Glutamatergic neuron (in vitro differentiated cells): ENCODE data around the gene KCNH2. TPM values are rescaled to one million over a fixed set of nuclear protein-coding genes. Genes with fewer than 3 reads are reported as not detected.
A peak's percentile ranks its signal among the peaks of the same experiment; 100 is the strongest.

Source experiments
- DNase-seq: peaks from one replicate; pipeline ENCODE4 v3.0.0; 2022
- H3K27ac Mint-ChIP-seq: one replicate; pipeline ENCODE4 v1.8.0; 2020; ENCODE audit warnings: mild to moderate bottlenecking, mixed read lengths, inconsistent platforms; ENCODE audit not compliant: unreplicated experiment
- H3K27me3 Mint-ChIP-seq: one replicate; pipeline ENCODE4 v1.8.0; 2020; ENCODE audit warnings: mild to moderate bottlenecking, moderate library complexity, mixed read lengths, inconsistent platforms; ENCODE audit not compliant: unreplicated experiment
- H3K36me3 Mint-ChIP-seq: one replicate; pipeline ENCODE4 v1.8.0; 2020; ENCODE audit warnings: mild to moderate bottlenecking, mixed read lengths, inconsistent platforms; ENCODE audit not compliant: unreplicated experiment
- H3K4me1 Mint-ChIP-seq: one replicate; pipeline ENCODE4 v1.8.0; 2020; ENCODE audit warnings: mild to moderate bottlenecking, low read depth, mixed read lengths, inconsistent platforms; ENCODE audit not compliant: unreplicated experiment
- H3K4me3 Mint-ChIP-seq: one replicate; pipeline ENCODE4 v1.8.0; 2020; ENCODE audit warnings: mild to moderate bottlenecking, mixed read lengths, inconsistent platforms; ENCODE audit not compliant: unreplicated experiment
- H3K9me3 Mint-ChIP-seq: one replicate; pipeline ENCODE4 v1.8.0; 2020; ENCODE audit warnings: mild to moderate bottlenecking, moderate library complexity, mixed read lengths, inconsistent platforms; ENCODE audit not compliant: unreplicated experiment
- total RNA-seq: library from RNA; stranded (reverse); fragmentation: NEBNext Ultra II Directional; extraction: Animal tissue kit (Norgen Biotek cat#: 25700); gene quantifications from one replicate; pipeline ENCODE4 v1.2.1, GENCODE V29; 2021; ENCODE audit not compliant: unreplicated experiment
- TF ChIP-seq, protein P1 (sequence below): fragments of 200-600 bp; sonication (generic); IDR thresholded peaks from one replicate; pipeline ENCODE4 v1.5.0; 2021; ENCODE audit not compliant: partially characterized antibody, unreplicated experiment

Gene KCNH2
- total RNA-seq, 1 donor from 2014 or later: 73.7 TPM

DNA sequence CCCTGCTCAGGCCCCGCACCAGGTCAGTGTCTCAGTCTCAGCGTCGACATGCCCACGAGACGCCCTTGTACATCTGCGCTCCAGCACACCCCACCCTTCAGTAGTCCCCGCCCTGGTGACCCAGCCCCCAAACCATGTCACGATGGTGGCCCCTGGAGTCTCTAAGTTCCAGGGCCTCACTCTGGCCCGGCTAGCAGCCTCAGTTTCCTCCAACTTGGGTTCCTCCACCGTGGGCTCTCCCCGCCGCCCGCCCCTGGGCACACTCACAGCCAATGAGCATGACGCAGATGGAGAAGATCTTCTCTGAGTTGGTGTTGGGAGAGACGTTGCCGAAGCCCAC, 27.0 kb downstream of the KCNH2 start:
- H3K27ac Mint-ChIP-seq: no peak overlapping the region
- peaks cover 3% of the 10 kb centered on the region for H3K27me3 Mint-ChIP-seq
- peak; percentile 6 for DNase-seq
- H3K9me3 Mint-ChIP-seq: peaks cover 7% of the 10 kb centered on the region
- no peak overlapping the region for H3K4me3 Mint-ChIP-seq
- H3K4me1 Mint-ChIP-seq: peaks cover 8% of the 10 kb centered on the region
- no peaks in the 10 kb centered on the region for H3K36me3 Mint-ChIP-seq
- TF ChIP-seq, protein P1, sequence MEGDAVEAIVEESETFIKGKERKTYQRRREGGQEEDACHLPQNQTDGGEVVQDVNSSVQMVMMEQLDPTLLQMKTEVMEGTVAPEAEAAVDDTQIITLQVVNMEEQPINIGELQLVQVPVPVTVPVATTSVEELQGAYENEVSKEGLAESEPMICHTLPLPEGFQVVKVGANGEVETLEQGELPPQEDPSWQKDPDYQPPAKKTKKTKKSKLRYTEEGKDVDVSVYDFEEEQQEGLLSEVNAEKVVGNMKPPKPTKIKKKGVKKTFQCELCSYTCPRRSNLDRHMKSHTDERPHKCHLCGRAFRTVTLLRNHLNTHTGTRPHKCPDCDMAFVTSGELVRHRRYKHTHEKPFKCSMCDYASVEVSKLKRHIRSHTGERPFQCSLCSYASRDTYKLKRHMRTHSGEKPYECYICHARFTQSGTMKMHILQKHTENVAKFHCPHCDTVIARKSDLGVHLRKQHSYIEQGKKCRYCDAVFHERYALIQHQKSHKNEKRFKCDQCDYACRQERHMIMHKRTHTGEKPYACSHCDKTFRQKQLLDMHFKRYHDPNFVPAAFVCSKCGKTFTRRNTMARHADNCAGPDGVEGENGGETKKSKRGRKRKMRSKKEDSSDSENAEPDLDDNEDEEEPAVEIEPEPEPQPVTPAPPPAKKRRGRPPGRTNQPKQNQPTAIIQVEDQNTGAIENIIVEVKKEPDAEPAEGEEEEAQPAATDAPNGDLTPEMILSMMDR: no peak

DNA sequence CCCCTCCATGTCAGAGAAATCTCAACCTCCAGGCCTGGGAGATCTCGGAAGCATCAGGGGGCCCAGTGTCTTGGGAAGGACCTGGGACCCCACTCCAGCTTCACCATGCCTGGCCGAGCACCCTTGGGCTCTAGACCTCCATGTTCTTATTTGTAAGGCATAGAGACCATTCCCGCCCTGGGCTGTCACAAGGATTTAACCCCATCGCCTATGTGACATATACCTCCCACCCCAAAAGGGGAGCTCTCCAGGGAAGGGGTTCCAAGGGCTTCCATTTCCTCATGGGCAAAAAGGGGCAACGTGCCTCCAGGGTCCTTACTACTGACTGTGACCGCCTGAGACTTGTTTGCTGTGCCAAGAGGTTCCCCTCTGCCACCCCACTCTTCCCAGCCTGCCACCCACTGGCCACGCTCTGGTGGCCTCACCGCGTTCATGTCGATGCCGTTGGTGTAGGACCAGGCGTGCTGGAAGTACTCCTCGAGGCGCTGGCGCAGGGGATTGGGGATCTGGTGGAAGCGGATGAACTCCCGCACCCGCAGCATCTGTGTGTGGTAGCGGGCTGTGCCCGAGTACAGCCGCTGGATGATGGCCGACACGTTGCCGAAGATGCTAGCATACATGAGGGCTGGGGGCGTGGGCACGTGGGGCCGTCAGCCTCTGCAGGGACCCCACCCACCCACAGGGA, 27.5 kb downstream of the KCNH2 start:
- Mint-ChIP-seq H3K4me3 (no peak overlapping the region), H3K27me3 (peaks cover 3% of the 10 kb centered on the region), H3K4me1 (peaks cover 7% of the 10 kb centered on the region), H3K27ac (no peak overlapping the region), H3K36me3 (no peaks in the 10 kb centered on the region), H3K9me3 (peaks cover 7% of the 10 kb centered on the region)
- peak; percentile 10 for DNase-seq
- TF ChIP-seq, protein P1: no peak

DNA sequence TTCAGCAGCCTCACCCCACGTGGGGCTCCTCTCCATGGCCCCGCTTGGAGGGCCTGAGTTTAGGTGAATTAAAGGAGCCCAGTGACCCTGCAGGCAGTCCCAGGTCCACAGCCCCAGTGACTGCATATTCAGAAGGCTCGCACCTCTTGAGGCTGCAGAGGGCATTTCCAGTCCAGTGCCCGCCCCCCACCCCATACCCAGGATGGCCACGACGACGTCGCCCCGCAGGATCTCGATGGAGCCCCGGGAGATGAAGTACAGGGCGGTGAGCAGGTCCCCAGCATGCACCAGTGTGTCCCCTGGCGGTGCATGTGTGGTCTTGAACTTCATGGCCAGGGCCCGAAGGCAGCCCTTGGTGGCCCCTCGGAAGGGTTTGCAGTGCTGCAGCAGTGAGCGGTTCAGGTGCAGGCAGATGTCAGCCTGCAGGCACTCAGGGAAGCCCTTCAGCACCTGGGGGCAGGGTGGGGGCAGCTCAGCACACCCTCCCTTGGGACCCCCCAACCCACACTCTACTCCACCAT, 28.1 kb downstream of the KCNH2 start:
- Mint-ChIP-seq H3K4me3 (no peak overlapping the region), H3K27me3 (peaks cover 3% of the 10 kb centered on the region), H3K27ac (no peak overlapping the region), H3K9me3 (peaks cover 7% of the 10 kb centered on the region), H3K4me1 (peaks cover 10% of the 10 kb centered on the region), H3K36me3 (no peaks in the 10 kb centered on the region)
- TF ChIP-seq, protein P1: no peak
- DNase-seq: peak; percentile 12

GRCh38 chr7:150949564-150949963, 28.6 kb downstream of the KCNH2 start:
- Mint-ChIP-seq H3K4me3 (no peak overlapping the region), H3K36me3 (no peaks in the 10 kb centered on the region), H3K27me3 (peaks cover 3% of the 10 kb centered on the region), H3K4me1 (peaks cover 10% of the 10 kb centered on the region), H3K9me3 (peaks cover 7% of the 10 kb centered on the region), H3K27ac (no peak overlapping the region)
- DNase-seq: peak; percentile 15
- TF ChIP-seq, protein P1: no peak

- H3K9me3 Mint-ChIP-seq: peaks cover 7% of the 10 kb centered on the region
- TF ChIP-seq, protein P1: no peak
- DNase-seq: peak; percentile 10
- peak overlapping the region; percentile 30 for H3K4me3 Mint-ChIP-seq
- H3K36me3 Mint-ChIP-seq: no peaks in the 10 kb centered on the region
- peaks cover 3% of the 10 kb centered on the region for H3K27me3 Mint-ChIP-seq
- H3K4me1 Mint-ChIP-seq: peaks cover 10% of the 10 kb centered on the region
- no peak overlapping the region for H3K27ac Mint-ChIP-seq
These were observed 29.3 kb downstream of the KCNH2 start for GRCh38 chr7:150948791-150949251.
